H1 (cell line): ENCODE measurements around the gene TAMALIN. TPM values are rescaled to one million over a fixed set of nuclear protein-coding genes. Genes with fewer than 3 reads are reported as not detected.

Source experiments
- MAFK ChIP-seq: IDR thresholded peaks from 2 replicates; pipeline ENCODE4 v1.6.1; 2012; ENCODE audit warnings: low read depth, mild to moderate bottlenecking, improper control_type of control experiment, low read length
- polyA plus RNA-seq, 7 experiments: library from polyadenylated mRNA; depleted of rRNA in 3 of 7; stranded (reverse) in 5 of 7; unstranded in 2 of 7; fragments of >200 nt in 5 of 7; fragments of 200-250 nt in 2 of 7; gene quantifications; 1 replicate in 5 of 7; 2 replicates in 1 of 7; 4 replicates in 1 of 7; pipeline versions ENCODE4 v1.2.1 to v1.2.3, GENCODE V29; 2011 to 2013; ENCODE audit warnings: missing spikeins in 2 of 7, mixed read lengths in 2 of 7
- total RNA-seq: library from RNA; stranded (reverse); fragmentation: NEBNext Ultra II Directional; extraction: Animal tissue kit (Norgen Biotek cat#: 25700); gene quantifications from 2 replicates; pipeline ENCODE4 v1.2.1, GENCODE V29; 2021

TAMALIN gene
- total and polyA plus RNA-seq, 2 of the 8 experiments (the other 6 are each of a cell fraction or from before 2014, with no cell fraction given): 2.6 to 4.9 TPM

DNA sequence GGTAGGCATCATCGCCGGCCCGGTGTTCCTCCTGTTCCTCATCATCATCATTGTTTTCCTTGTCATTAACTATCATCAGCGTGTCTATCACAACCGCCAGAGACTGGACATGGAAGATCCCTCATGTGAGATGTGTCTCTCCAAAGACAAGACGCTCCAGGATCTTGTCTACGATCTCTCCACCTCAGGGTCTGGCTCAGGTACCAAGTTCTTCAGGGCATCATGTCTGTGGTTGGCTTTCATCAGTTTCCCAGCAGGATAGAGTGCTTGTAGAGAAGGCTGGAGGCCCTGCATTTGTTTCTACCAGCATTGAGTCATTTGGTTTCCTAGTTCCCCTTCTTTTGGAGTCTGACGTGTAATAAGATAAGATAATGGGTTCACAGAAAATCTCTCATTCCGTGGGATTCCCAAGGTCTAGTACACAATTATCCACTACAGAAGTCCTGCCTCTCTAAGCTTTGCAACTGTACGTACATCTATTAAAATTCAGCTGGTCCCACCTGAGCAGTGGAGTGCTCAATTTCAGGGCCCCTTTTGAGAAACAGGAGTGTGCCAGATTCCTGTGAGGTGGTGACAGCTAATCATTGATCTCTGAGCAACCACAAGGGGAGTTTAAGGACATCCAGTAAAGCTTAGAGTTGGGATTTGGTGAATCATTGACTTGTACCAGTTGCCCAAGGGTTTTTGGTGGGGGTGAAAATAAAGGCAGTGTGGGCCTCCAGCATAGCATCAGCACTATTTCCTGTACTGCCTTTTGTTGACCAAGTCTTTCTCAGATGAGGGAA, 30.2 kb upstream of the TAMALIN start (continued):
- TF ChIP-seq MAFK: no peak
- TF ChIP-seq, all 59 proteins: peak for 0
